Measurements from ENCODE around the gene PKMYT1.

PKMYT1 gene

DNA sequence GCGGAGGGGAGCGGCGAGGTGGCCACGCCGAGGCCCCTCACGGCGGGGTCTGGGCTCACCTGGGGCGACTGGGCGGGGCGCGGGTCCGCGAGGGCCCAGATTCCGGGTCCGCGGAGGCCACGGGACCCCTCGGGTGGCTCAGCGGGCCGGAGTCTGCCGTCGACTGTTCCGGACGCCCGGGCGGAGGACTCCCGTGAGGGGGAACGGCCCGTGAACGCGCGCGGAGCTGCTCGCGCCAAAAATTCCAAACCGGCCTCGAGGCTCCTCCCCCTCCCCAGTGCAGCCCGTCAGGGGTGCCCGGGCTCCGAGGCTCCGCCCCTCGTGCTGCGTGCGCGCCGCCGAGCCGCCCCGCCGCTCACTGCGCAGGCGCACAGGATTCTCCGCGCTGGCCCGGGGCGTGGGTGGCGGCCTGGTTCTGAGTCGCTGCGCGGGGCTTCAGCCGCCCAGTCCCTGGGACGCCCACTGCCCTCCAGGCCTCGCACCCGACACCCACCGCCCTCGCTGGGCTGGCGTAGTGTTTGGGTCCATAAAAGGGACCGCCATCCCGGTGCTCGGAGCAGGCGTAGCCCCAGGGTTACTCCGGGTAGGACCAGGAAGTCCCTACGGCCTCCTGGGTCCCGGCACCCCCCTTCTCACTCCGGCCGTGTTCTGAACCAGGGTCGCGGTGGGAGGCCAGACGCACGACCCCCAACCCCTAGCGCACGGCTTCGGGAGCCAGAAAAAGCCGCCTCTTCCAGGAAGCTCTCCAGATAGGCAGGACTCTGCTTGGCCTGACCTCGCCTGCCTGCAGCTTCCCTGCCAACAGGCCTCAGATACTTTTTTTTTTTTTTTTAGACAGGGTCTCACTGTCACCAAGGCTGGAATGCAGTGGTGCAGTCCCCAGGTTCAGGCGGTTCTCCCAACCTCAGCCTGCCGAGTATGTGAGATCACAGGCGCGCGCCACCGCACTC lies at the start of gene PKMYT1:
Gene PKMYT1, minus strand, starts transcription at position 220 of the 950 bp plus-strand sequence. CDS start 789 bp downstream, outside the sequence.
- TF ChIP-seq, protein P1, sequence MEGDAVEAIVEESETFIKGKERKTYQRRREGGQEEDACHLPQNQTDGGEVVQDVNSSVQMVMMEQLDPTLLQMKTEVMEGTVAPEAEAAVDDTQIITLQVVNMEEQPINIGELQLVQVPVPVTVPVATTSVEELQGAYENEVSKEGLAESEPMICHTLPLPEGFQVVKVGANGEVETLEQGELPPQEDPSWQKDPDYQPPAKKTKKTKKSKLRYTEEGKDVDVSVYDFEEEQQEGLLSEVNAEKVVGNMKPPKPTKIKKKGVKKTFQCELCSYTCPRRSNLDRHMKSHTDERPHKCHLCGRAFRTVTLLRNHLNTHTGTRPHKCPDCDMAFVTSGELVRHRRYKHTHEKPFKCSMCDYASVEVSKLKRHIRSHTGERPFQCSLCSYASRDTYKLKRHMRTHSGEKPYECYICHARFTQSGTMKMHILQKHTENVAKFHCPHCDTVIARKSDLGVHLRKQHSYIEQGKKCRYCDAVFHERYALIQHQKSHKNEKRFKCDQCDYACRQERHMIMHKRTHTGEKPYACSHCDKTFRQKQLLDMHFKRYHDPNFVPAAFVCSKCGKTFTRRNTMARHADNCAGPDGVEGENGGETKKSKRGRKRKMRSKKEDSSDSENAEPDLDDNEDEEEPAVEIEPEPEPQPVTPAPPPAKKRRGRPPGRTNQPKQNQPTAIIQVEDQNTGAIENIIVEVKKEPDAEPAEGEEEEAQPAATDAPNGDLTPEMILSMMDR (conservative IDR thresholded peaks at IDR 0.05) = no peak
- peak within 1 kb of the TSS; percentile 75 for H3K27ac ChIP-seq

- TF ChIP-seq, protein P1 (conservative IDR thresholded peaks at IDR 0.05) = no peak
- no peak overlapping the region for H3K27ac ChIP-seq
Observed at GRCh38 chr16:3029491-3030221, 49.4 kb upstream of the PKMYT1 start.

DNA sequence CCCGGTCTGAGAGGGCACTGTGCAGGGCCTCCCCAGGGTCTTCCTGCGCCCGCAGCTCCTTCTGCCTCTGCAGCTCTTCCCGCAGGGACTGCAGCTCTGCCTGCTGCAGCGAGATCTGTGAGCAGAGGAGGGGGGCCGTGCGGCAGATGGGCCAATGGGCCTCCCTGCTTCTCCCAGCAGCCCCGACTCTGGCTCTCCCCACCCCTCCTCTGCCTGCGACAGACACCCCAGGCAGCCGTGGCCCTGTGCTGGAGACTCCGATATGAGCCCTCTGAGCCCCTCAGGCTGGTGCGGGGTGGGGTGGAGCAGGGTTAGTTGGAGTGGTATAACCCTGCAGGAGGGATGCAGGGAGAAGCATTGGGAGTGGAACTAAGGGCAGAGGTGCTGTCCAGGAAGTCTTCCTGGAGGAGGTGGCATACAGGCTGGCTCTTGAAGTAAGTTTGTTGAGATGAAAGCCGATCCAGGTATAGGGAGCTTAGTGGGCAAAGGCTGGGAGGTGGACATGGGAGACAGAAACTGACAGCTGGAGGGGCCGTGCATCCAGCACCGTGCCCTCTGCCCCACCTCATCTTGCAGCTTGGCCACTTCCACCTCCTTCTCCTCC lies 48.6 kb upstream of the PKMYT1 start:
- TF ChIP-seq, protein P1 (conservative IDR thresholded peaks at IDR 0.05) = no peak
- H3K27ac ChIP-seq = no peak overlapping the region

GRCh38 chr16:3027983-3028715 lies 47.9 kb upstream of the PKMYT1 start:
- H3K27ac ChIP-seq = peak overlapping the region; percentile 46
- TF ChIP-seq, protein P1 (conservative IDR thresholded peaks at IDR 0.05) = peak; percentile 90

GRCh38 chr16:3027489-3027795 lies 47.2 kb upstream of the PKMYT1 start:
- no peak overlapping the region; the same call in 1 of the 2 replicates for H3K27ac ChIP-seq
- TF ChIP-seq, protein P1 (conservative IDR thresholded peaks at IDR 0.05) = no peak

GRCh38 chr16:3026609-3027488 lies 46.6 kb upstream of the PKMYT1 start:
- H3K27ac ChIP-seq = no peak overlapping the region
- TF ChIP-seq, protein P1 (conservative IDR thresholded peaks at IDR 0.05) = no peak
